NCI-H1092 (cell line): ENCODE data around the gene GLMN.
"Not testable (repeated sequence)": the region's sequence is repeated elsewhere in the genome, so short reads cannot be mapped to it uniquely, and the experiment has no call there.

ENCODE experiments used
- DNase-seq: peaks from one replicate; lab custom pipeline; 2025; lab: John Stamatoyannopoulos, UW

Gene GLMN

DNA sequence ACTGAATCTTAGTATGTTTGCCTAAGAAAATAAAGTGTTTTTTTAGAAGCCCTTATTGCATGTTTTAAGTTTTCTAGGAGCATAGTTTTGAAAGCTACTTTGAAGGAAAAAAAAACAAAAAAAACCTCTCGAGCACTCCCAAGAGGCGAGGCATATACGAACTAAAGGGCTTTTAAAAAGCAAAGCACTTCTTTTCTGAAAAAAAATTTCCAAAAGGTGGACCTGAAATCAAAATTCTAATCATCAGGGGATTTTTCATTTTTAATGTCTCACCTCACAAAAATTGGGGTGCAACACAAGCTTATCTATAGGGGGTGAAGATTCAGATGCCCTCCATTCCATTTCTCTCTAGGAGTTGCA, 594 bp downstream of the GLMN start:
- no peak for DNase-seq

- DNase-seq, result peak; percentile 43
Observed at GRCh38 chr1:92291372-92291999, 7.3 kb downstream of the GLMN start.

- not testable (repeated sequence) for DNase-seq
Observed at GRCh38 chr1:92281411-92281810, 17.4 kb downstream of the GLMN start.

GRCh38 chr1:92279781-92280180, 19.0 kb downstream of the GLMN start:
- DNase-seq, result not testable (repeated sequence)

GRCh38 chr1:92277105-92277723, 21.6 kb downstream of the GLMN start:
- no peak for DNase-seq

DNA sequence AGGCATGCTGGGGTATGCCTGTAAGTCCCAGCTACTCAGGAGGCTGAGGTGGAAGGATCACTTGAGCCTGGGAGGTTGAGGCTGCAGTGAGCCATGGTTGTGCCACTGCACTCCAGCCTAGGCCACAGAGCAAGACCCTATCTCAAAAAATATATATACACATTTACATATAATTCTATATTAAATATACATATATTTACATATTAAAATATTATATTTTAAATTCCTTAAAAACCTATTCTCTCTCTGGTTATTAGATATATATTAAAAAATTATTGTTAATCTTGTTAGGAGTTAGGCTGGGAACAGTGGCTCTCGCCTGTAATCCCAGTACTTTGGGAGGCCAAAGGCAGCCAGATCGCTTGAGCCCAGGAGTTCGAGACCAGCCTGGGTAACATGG, 22.7 kb downstream of the GLMN start:
- DNase-seq, result no peak

- no peak for DNase-seq
Observed at GRCh38 chr1:92274939-92275338, 23.8 kb downstream of the GLMN start.

- DNase-seq, result no peak
Observed at GRCh38 chr1:92273039-92273438, 25.7 kb downstream of the GLMN start.

DNA sequence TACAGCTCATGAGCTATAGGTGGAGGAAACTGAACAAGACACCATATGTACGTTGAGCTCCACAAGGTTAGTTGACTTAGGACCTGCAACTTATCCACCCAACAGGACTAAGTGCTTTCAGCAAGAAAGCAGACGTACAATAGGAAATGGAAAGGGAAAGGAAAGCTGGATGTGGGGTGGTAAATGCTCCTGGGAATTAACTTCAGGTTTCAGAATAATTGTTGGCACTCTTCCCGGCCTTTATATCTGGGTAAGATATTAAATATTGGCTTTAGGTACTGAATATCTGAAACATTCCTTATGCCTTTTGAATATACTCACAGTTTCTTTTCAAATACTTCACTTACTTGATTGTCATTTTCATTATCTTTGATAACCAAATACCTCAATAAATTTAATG, 36.3 kb downstream of the GLMN start:
- no peak for DNase-seq

DNA sequence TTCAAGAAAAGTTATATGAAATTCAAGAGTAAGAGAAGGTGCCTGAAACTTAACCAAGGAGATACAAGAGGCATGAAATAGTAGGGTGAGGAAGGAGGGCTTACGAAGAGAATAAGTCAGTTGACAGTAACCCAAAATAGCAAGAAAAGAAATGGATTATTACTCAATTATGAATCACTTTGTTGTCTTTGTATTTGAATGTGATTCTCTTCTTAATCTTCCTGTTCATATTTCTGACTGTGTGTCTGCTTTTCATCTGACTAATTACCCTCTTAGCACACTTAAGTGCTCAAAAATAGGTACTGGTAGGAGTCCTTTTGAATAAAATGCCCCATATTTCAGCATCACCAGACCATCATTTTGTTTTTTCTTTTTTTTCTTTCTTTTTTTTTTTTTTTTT, 39.4 kb downstream of the GLMN start:
- DNase-seq, result no peak

DNA sequence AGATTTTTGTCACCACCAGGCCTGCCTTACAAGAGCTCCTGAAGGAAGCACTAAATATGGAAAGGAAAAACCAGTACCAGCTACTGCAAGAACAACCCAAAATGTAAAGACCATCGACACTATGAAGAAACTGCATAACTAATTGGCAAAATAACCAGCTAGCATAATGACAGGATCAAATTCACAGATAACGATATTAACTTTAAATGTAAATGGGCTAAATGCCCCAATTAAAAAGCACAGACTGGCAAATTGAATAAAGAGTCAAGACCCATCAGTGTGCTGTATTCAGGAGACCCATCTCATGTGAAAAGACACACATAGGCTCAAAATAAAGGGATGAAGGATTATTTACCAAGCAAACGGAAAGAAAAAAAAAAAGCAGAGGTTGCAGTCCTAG, 44.1 kb downstream of the GLMN start:
- DNase-seq, result not testable (repeated sequence)

DNA sequence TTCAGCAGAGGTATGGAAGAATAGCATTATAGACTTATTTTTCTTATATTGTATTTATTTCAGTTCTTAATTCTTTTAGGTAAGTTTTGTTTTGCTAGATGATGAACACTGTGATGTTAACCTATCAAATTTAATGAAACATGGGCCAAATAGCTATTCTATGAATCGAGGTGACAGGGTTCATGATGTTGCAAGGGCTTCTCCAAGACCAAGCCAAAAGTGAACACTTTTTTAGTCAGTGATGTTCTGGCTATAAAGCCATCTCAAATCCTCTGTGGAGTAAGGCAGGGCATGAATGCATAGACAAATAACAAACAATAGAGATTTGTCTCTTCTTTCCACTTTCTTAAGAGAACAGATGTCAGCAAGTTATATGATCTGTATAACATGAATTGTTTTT, 54.4 kb downstream of the GLMN start:
- DNase-seq, result no peak

GRCh38 chr1:92240034-92240433, 58.8 kb downstream of the GLMN start:
- no peak for DNase-seq

DNA sequence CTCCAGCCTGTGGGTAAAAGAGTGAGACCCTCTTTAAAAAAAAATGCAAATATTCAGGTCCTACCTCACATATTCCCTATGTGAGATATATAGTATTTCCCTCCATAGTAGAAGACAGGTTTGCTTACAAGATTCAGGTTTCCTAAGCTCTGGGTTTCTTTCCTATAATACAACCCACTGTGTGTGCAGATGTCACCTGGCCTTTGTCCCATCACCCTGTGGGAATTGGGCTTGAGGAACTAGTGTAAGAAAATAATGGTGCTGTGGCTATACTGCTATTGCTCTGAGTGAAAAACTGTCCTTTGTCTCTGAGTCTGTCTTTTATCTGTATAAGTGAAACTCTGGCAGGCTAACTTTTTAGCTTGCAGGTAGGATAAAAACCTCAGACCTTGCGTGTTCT, 68.1 kb downstream of the GLMN start:
- DNase-seq, result no peak

GRCh38 chr1:92228401-92228800, 70.4 kb downstream of the GLMN start:
- no peak for DNase-seq

DNA sequence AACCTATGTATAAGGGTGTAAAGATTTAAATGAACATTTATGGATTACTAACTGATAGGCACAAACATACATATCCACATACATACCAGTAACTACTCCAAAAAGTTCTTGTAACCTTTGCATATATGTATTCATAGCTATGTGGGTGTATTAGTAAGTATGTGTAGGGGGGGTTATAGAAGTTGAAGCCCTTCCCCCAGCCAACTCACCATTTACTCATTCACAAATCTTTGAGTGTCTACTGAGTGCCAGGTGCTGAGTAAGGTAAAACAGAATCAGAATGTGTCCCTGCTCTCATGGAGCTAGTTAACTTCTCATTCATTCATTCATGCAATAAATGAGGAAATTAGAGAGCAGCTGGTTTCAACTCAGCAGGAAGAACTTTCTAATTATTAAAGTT, 79.8 kb downstream of the GLMN start:
- no peak for DNase-seq

DNA sequence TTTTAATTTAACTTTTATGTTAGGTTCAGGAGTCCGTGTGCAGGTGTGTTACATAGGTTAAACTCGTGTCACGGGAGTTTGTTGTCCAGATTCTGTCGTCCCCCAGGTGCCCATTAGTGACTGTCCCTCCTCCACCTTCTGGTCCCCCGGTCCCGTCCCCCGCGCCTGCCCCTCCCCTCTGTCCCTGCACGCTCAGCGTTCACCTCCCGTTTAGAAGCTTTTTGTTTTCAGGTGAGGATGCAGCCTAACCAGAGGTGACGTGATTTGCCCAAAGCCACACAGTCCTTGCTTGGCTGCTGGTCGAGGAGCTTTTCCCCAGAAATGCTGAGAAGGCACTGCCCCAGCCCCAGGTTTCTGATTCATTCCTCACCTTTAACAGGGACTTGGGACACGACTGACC, 80.2 kb downstream of the GLMN start:
- DNase-seq, result no peak

GRCh38 chr1:92217721-92218120, 81.1 kb downstream of the GLMN start, which contains the start of gene C1orf146:
C1orf146 (plus strand) TSS chr1:92217915; CDS start chr1:92231421, 13,506 bp downstream.
- no peak for DNase-seq

- no peak for DNase-seq
Observed at GRCh38 chr1:92211166-92211565, 87.6 kb downstream of the GLMN start.

DNA sequence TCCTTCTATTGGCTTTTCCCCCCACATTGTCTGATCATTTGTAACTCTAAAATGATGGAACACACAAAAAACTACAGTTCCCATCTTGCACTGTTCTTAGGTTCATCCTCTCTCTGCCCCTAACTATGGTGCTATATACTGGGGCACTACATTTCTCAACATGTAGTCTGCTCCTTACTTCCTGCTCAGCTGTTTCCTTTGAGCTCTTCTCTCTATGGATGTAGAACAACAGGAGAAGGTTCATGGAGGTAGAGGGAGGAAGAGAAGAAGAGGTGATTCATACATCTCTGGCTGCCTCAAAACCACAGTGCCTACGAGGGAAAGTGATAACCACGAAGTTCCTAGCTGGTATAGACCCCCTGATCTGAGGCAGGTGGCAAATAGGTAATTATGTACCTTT, 88.1 kb downstream of the GLMN start:
- no peak for DNase-seq

GRCh38 chr1:92203105-92203504, 95.7 kb downstream of the GLMN start:
- DNase-seq, result no peak

DNA sequence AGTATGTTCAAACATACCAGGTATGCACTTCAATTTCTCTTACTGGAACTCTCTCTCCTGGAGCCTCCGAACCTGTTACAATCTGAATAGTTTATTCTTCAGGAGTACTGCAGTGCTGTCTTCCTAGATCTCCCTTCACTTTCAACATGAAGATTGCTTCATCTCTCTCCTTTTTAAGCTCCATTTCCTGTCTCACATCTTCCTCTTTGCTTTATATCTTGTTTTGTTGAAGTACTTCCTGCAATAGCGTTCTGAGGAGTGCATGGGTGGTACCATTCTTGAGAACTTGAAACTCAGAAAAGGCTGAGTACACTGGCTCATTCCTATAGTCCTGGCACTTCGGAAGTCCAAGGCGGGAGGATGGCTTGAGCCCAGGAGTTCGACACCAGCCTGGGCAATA, 96.8 kb downstream of the GLMN start:
- DNase-seq, result no peak
